SK-N-MC (cell line): ENCODE data around the gene FAM120A.
A peak's percentile ranks its signal among the peaks of the same experiment; 100 is the strongest.

Experiments used
- DNase-seq: peaks from one replicate; pipeline ENCODE4 v3.0.0-alpha.2; 2011; ENCODE audit warnings: low read depth, low spot score
- H3K27ac ChIP-seq: fragments of 200-600 bp; sonication (generic); 2 replicates; pipeline ENCODE4 v1.5.1; 2016; ENCODE audit warnings: mixed run types
- H3K36me3 ChIP-seq: fragments of 200-600 bp; sonication (generic); 2 replicates; pipeline ENCODE4 v1.6.1; 2017; ENCODE audit warnings: antibody characterized with exemption, low read length, mixed read lengths; ENCODE audit not compliant: insufficient read depth
- H3K4me3 ChIP-seq: fragments of 200-600 bp; sonication (generic); 2 replicates; pipeline ENCODE4 v1.5.1; 2016
- H3K9ac ChIP-seq: fragments of 200-600 bp; sonication (generic); 2 replicates; pipeline ENCODE4 v1.8.0; 2017; ENCODE audit warnings: mixed run types, mixed read lengths; ENCODE audit not compliant: insufficient read length
- H3K9me3 ChIP-seq: fragments of 200-600 bp; sonication (generic); 2 replicates; pipeline ENCODE4 v1.6.1; 2017; ENCODE audit warnings: low read depth, mild to moderate bottlenecking, antibody characterized with exemption, low read length, moderate library complexity, mixed read lengths
- EZH2 ChIP-seq: fragments of 200-600 bp; sonication (generic); IDR thresholded peaks from one replicate; pipeline ENCODE4 v1.6.1; 2017; ENCODE audit warnings: antibody characterized with exemption
- FOXP2 ChIP-seq: optimal IDR thresholded peaks from 2 replicates; pipeline ENCODE3; 2011; ENCODE audit warnings: mild to moderate bottlenecking, moderate library complexity; ENCODE audit not compliant: insufficient read depth; ENCODE audit errors: extremely low read length, control extremely low read depth
- POLR2AphosphoS5 ChIP-seq: IDR thresholded peaks from 2 replicates; pipeline ENCODE4 v1.6.1; 2012; ENCODE audit warnings: mild to moderate bottlenecking, low read depth, low read length, borderline replicate concordance

Gene FAM120A

GRCh38 chr9:93576258-93577077, 125.0 kb downstream of the FAM120A start, which contains the start of gene PHF2:
Gene PHF2 (plus strand): TSS chr9:93576584. CDS start chr9:93576774, 190 bp downstream.
- Histone ChIP-seq H3K4me3 (peak within 1 kb of the TSS; percentile 87), H3K9me3 (no peaks in the 10 kb centered on the region), H3K27ac (no peak within 1 kb of the TSS), H3K9ac (peak within 1 kb of the TSS; percentile 94), H3K36me3 (no peaks in the 10 kb centered on the region)
- no peak for DNase-seq
- TF ChIP-seq EZH2, result no peak
- TF ChIP-seq POLR2AphosphoS5, result no peak
- no peak for TF ChIP-seq FOXP2

GRCh38 chr9:93577078-93577974, 125.8 kb downstream of the FAM120A start:
- H3K36me3 ChIP-seq, result no peaks in the 10 kb centered on the region
- peak overlapping the region; percentile 87 for H3K4me3 ChIP-seq
- DNase-seq, result no peak
- no peaks in the 10 kb centered on the region for H3K9me3 ChIP-seq
- TF ChIP-seq POLR2AphosphoS5, result no peak
- no peak for TF ChIP-seq FOXP2
- TF ChIP-seq EZH2, result no peak
- peak overlapping the region; percentile 90 for H3K9ac ChIP-seq
- no peak overlapping the region for H3K27ac ChIP-seq

GRCh38 chr9:93577975-93578682, 126.6 kb downstream of the FAM120A start:
- Histone ChIP-seq H3K4me3 (peak overlapping the region; percentile 87), H3K9me3 (no peaks in the 10 kb centered on the region), H3K36me3 (no peaks in the 10 kb centered on the region), H3K27ac (no peak overlapping the region), H3K9ac (peak overlapping the region; percentile 90)
- TF ChIP-seq POLR2AphosphoS5 (no peak), FOXP2 (no peak), EZH2 (no peak)
- DNase-seq, result no peak

- Histone ChIP-seq H3K9me3 (no peaks in the 10 kb centered on the region), H3K27ac (no peak overlapping the region), H3K4me3 (no peak overlapping the region), H3K36me3 (no peaks in the 10 kb centered on the region), H3K9ac (no peak overlapping the region)
- DNase-seq, result no peak
- TF ChIP-seq FOXP2 (no peak), POLR2AphosphoS5 (no peak), EZH2 (no peak)
These were observed 127.4 kb downstream of the FAM120A start for GRCh38 chr9:93578844-93579243.

GRCh38 chr9:93579711-93580516, 128.4 kb downstream of the FAM120A start:
- H3K9me3 ChIP-seq, result no peaks in the 10 kb centered on the region; the same call in 1 of the 2 replicates
- H3K9ac ChIP-seq, result no peak overlapping the region
- H3K27ac ChIP-seq, result no peak overlapping the region
- no peaks in the 10 kb centered on the region for H3K36me3 ChIP-seq
- no peak overlapping the region for H3K4me3 ChIP-seq
- TF ChIP-seq EZH2, result no peak
- no peak for TF ChIP-seq POLR2AphosphoS5
- no peak for TF ChIP-seq FOXP2
- no peak for DNase-seq

GRCh38 chr9:93580654-93581380, 129.3 kb downstream of the FAM120A start:
- H3K9ac ChIP-seq, result no peak overlapping the region
- TF ChIP-seq POLR2AphosphoS5 (no peak), FOXP2 (no peak), EZH2 (no peak)

GRCh38 chr9:93582115-93582514, 130.6 kb downstream of the FAM120A start:
- Histone ChIP-seq H3K27ac (no peak overlapping the region), H3K4me3 (no peak overlapping the region), H3K9ac (no peak overlapping the region), H3K36me3 (no peaks in the 10 kb centered on the region), H3K9me3 (no peaks in the 10 kb centered on the region; the same call in 1 of the 2 replicates)
- TF ChIP-seq EZH2 (no peak), FOXP2 (no peak), POLR2AphosphoS5 (no peak)
- no peak for DNase-seq

More at GRCh38 chr9:93580654-93581380, 129.3 kb downstream of the FAM120A start:
- H3K9me3 ChIP-seq, result no peaks in the 10 kb centered on the region; the same call in 1 of the 2 replicates
- no peaks in the 10 kb centered on the region for H3K36me3 ChIP-seq
- no peak for DNase-seq
- H3K27ac ChIP-seq, result no peak overlapping the region
- no peak overlapping the region for H3K4me3 ChIP-seq
